NT2/D1 (cell line): Measurements from ENCODE around the gene TRMO.

Source experiments
- DNase-seq: peaks from one replicate; pipeline ENCODE4 v3.0.0-alpha.2; 2011; ENCODE audit warnings: low read depth, low spot score
- H3K27me3 ChIP-seq: 2 replicates; pipeline ENCODE4 v1.6.0; 2011; ENCODE audit warnings: mild to moderate bottlenecking; ENCODE audit not compliant: insufficient read length, insufficient read depth
- H3K36me3 ChIP-seq: 2 replicates; pipeline ENCODE4 v1.6.1; 2011; ENCODE audit warnings: mild to moderate bottlenecking, low read length, mixed read lengths; ENCODE audit not compliant: insufficient read depth, insufficient read length
- H3K4me1 ChIP-seq: 2 replicates; pipeline ENCODE4 v1.5.1; 2011; ENCODE audit not compliant: insufficient read depth, insufficient read length
- H3K4me3 ChIP-seq: 2 replicates; pipeline ENCODE4 v1.5.1; 2011; ENCODE audit warnings: low read depth; ENCODE audit not compliant: insufficient read length
- H3K9ac ChIP-seq: 2 replicates; pipeline ENCODE4 v1.6.0; 2011; ENCODE audit warnings: low read depth; ENCODE audit not compliant: insufficient read length
- H3K9me3 ChIP-seq: 2 replicates; pipeline ENCODE4 v1.5.1; 2011; ENCODE audit warnings: mild to moderate bottlenecking, low read length; ENCODE audit not compliant: insufficient read depth
- SUZ12 ChIP-seq: IDR thresholded peaks from 2 replicates; pipeline ENCODE4 v1.6.1; 2011; ENCODE audit not compliant: insufficient read length, insufficient read depth; ENCODE audit errors: extremely low read depth
- YY1 ChIP-seq: IDR thresholded peaks from 2 replicates; pipeline ENCODE4 v1.6.1; 2011; ENCODE audit not compliant: insufficient read length, insufficient read depth
- ZNF274 ChIP-seq: IDR thresholded peaks from 2 replicates; pipeline ENCODE4 v1.6.1; 2011; ENCODE audit warnings: mild to moderate bottlenecking, low read depth, low read length

The TRMO gene

GRCh38 chr9:97895695-97896332, 26.5 kb downstream of the TRMO start:
- no peak for TF ChIP-seq YY1
- no peak for TF ChIP-seq SUZ12
- TF ChIP-seq ZNF274 = no peak
- DNase-seq = no peak
- peaks cover 4% of the 10 kb centered on the region for H3K36me3 ChIP-seq
- no peaks in the 10 kb centered on the region for H3K4me1 ChIP-seq
- H3K27me3 ChIP-seq = no peaks in the 10 kb centered on the region
- H3K4me3 ChIP-seq = no peak overlapping the region
- no peaks in the 10 kb centered on the region for H3K9me3 ChIP-seq
- H3K9ac ChIP-seq = no peak overlapping the region

DNA sequence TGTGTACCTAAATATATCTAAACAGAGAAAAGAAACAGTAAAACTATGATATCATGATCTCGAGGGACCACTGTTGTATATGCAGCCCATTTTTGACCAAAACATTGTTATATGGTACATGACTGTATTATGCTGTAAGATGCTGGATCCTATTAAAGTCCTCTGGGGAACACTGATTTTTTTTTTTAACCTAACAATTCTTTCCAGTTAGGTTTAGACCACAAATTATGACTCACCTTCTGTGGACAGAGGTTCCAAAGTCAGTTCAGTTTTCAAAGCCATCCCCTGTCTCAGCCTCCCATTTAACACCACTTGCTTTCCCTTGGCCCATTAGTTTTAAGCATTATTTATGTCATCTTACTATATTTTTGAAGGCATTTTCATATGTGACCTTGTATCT, 27.1 kb downstream of the TRMO start:
- H3K9ac ChIP-seq = no peak overlapping the region
- H3K4me3 ChIP-seq = no peak overlapping the region
- H3K9me3 ChIP-seq = no peaks in the 10 kb centered on the region
- H3K27me3 ChIP-seq = no peaks in the 10 kb centered on the region
- no peak for DNase-seq
- TF ChIP-seq SUZ12 (no peak), YY1 (no peak), ZNF274 (no peak)
- H3K36me3 ChIP-seq = peaks cover 1% of the 10 kb centered on the region
- no peaks in the 10 kb centered on the region for H3K4me1 ChIP-seq

DNA sequence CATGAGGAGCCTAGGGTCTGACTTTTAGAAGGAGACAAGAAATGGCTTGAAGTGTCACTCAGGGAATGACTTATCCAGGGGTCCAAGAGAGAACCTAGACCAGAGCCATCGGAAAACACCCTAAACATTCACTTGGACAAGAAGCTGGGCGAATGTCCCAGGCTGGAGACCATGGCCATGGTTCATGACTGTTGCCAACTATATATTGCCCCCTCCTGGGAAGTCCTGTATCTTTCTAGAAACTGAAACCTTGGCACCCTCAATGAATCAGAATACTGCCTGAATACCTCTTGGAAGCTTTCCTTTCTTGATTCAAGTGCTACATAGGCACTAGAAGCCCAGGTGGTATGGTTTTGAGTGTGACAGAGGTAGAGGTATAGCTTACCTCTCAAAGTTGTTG, 29.9 kb downstream of the TRMO start:
- no peaks in the 10 kb centered on the region for H3K4me1 ChIP-seq
- H3K36me3 ChIP-seq = no peaks in the 10 kb centered on the region

DNA sequence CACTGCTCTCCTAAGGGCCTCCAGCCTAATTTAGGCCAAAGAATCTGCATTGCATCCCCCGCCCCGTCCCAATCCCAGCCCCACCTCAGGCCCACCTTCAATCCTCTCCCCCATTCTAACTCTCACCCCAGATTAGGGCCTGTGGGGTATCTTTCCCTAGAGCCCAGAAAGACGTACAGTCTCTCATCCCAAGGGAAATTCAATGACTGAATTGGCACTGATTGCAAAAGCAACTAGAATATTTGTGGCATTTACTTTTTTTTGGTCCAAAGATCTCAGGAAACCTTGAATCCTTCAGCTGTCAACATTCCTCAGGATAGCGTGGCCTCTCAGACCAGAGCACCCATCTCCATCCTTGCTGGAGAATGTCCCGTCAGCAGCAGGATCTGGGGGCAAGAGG, 30.6 kb downstream of the TRMO start:
- Histone ChIP-seq H3K9me3 (no peaks in the 10 kb centered on the region), H3K4me1 (no peaks in the 10 kb centered on the region), H3K27me3 (no peaks in the 10 kb centered on the region), H3K4me3 (no peak overlapping the region), H3K36me3 (no peaks in the 10 kb centered on the region), H3K9ac (no peak overlapping the region)
- DNase-seq = no peak
- TF ChIP-seq SUZ12 (no peak), ZNF274 (no peak), YY1 (no peak)

More for the DNA sequence above, 29.9 kb downstream of the TRMO start:
- Histone ChIP-seq H3K9ac (no peak overlapping the region), H3K27me3 (no peaks in the 10 kb centered on the region), H3K4me3 (no peak overlapping the region), H3K9me3 (no peaks in the 10 kb centered on the region)
- TF ChIP-seq YY1 (no peak), SUZ12 (no peak), ZNF274 (no peak)
- DNase-seq = no peak

DNA sequence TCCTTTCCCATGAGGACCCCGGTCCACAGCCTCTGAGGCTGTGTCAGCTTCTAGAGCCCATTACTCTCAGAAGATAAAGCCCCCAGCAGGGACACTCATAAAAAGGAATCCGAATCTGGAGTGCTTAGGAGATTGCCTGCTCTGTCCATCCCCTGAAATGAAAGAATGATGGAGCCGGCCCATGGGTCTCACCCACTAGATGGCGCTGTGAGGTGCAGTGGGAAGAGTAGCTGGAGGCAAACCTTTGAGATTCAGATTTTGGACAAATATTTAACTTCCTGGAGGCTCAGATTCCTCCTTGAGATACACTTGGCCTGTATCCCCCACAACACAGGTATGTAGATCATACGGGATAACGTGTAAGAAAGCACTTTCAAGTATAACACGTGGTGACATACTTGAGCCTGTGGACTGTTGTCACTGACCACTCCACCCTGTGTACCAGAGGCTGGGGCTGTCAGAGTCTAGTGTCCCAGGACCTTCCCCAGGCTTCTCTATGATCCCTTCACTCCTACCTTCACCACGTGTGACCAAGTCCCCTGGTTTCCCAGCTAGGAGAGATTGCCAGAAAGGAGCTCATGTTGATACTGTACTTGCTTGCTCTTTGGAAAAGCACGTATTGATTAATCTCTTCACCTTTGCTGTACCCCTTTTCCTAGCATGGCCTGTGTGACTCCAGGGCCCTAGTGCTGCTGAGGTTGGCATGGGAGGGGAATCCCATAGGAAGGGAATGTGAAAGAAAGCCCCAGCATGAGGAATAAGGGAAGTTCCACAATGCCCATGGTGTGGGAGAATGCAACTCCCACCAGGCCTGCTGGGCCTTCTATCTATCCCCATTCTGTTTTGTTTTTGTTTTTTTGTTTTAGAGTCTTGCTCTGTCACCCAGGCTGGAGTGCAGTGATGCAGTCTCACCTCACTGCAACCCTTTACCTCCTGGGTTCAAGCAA, 32.1 kb downstream of the TRMO start:
- Histone ChIP-seq H3K4me3 (no peak overlapping the region), H3K9me3 (no peaks in the 10 kb centered on the region), H3K36me3 (no peaks in the 10 kb centered on the region), H3K27me3 (no peaks in the 10 kb centered on the region), H3K9ac (no peak overlapping the region), H3K4me1 (no peaks in the 10 kb centered on the region)
- DNase-seq = no peak
- TF ChIP-seq SUZ12 (no peak), YY1 (no peak), ZNF274 (no peak)

DNA sequence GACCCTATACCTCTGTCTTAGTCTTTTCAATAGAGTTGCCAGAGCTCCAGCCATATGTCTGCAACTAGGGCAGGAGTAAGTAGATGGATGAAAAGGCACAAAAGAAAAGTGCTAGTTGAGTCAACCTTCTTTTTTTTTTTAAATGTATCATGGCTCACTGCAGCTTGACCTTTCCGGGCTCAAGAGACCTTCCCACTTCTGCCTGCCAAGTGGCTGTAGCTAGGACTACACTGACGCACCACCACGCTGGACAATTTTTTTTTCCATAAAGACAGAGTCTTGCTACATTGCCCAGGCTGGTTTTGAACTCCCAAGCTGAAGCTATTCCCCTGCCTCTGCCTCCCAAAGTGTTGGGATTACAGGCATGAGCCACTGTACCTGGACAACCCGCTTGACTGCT, 42.0 kb downstream of the TRMO start:
- no peak overlapping the region for H3K9ac ChIP-seq
- no peaks in the 10 kb centered on the region for H3K9me3 ChIP-seq
- H3K4me1 ChIP-seq = peaks cover 2% of the 10 kb centered on the region
- H3K4me3 ChIP-seq = no peak overlapping the region
- no peak for TF ChIP-seq SUZ12
- no peak for TF ChIP-seq ZNF274
- no peak for TF ChIP-seq YY1
- no peak for DNase-seq
- no peaks in the 10 kb centered on the region for H3K36me3 ChIP-seq
- H3K27me3 ChIP-seq = peaks cover 13% of the 10 kb centered on the region

- peaks cover 13% of the 10 kb centered on the region for H3K27me3 ChIP-seq
- H3K9me3 ChIP-seq = no peaks in the 10 kb centered on the region
- H3K4me3 ChIP-seq = no peak overlapping the region
- no peaks in the 10 kb centered on the region for H3K36me3 ChIP-seq
- TF ChIP-seq SUZ12 (no peak), ZNF274 (no peak), YY1 (no peak)
- no peak for DNase-seq
- peaks cover 2% of the 10 kb centered on the region for H3K4me1 ChIP-seq
- H3K9ac ChIP-seq = no peak overlapping the region
These were observed 46.2 kb downstream of the TRMO start for GRCh38 chr9:97876061-97876460.
